Germinal center (tissue), 1 donor: ENCODE data around the gene KIF18B.
A peak's percentile ranks its signal among the peaks of the same experiment; 100 is the strongest.

Source experiments
- DNase-seq: peaks from one replicate; pipeline ENCODE4 v3.0.0; 2012; ENCODE audit warnings: mixed read lengths, low spot score

Gene KIF18B

GRCh38 chr17:44935116-44935515, 12.5 kb downstream of the KIF18B start:
- DNase-seq: no peak

GRCh38 chr17:44934745-44935105, 12.8 kb downstream of the KIF18B start:
- DNase-seq: no peak

GRCh38 chr17:44933824-44934744, 13.5 kb downstream of the KIF18B start:
- DNase-seq: no peak

- no peak for DNase-seq
Measured at GRCh38 chr17:44932787-44933097, 14.8 kb downstream of the KIF18B start.

- no peak for DNase-seq
Measured at GRCh38 chr17:44932096-44932786, 15.3 kb downstream of the KIF18B start.

GRCh38 chr17:44931376-44931775, 16.2 kb downstream of the KIF18B start:
- DNase-seq: no peak

GRCh38 chr17:44930667-44931066, 16.9 kb downstream of the KIF18B start:
- DNase-seq: no peak

GRCh38 chr17:44928950-44929720, 18.4 kb downstream of the KIF18B start:
- no peak for DNase-seq

GRCh38 chr17:44928136-44928535, 19.4 kb downstream of the KIF18B start:
- no peak for DNase-seq

- no peak for DNase-seq
Measured at GRCh38 chr17:44927696-44928095, 19.9 kb downstream of the KIF18B start.

GRCh38 chr17:44926821-44927525, 20.6 kb downstream of the KIF18B start:
- no peak for DNase-seq

- no peak for DNase-seq
Measured at GRCh38 chr17:44925731-44926697, 21.6 kb downstream of the KIF18B start.

GRCh38 chr17:44924107-44924544, 23.4 kb downstream of the KIF18B start:
- DNase-seq: no peak

GRCh38 chr17:44922746-44923470, 24.7 kb downstream of the KIF18B start:
- no peak for DNase-seq

- DNase-seq: no peak
Measured at GRCh38 chr17:44922136-44922535, 25.4 kb downstream of the KIF18B start.

GRCh38 chr17:44921122-44921882, 26.3 kb downstream of the KIF18B start:
- DNase-seq: no peak

GRCh38 chr17:44920565-44920940, 27.0 kb downstream of the KIF18B start:
- DNase-seq: no peak

- peak; percentile 71 for DNase-seq
Measured at GRCh38 chr17:44919885-44920564, 27.5 kb downstream of the KIF18B start.

GRCh38 chr17:44919411-44919810, 28.2 kb downstream of the KIF18B start:
- no peak for DNase-seq
